Measurements from ENCODE around the gene FCRLB.
"Not testable (repeated sequence)": the region's sequence is repeated elsewhere in the genome, so short reads cannot be mapped to it uniquely, and the experiment has no call there.

FCRLB gene

DNA sequence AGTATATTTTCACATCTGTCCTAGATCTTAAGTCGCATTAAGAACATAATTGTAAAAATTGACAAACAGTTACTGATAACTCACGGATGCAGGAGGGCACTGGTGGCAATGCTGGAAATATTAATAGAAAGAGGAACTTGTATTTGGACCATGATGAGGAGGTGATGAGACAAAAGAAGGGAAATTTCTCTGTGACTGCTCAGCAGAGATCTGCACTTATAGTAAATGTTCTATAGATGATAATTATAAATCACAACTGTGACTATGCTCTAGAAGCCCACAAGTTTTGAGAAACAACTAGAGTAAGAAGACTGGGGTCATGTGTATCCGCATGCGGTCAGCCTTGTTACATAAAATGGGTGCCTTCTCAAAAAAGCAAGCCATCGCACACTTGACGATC, 19.6 kb downstream of the FCRLB start:
- no peak for DNase-seq (ENCODE audit: low read depth)

GRCh38 chr1:161743231-161743630, 21.9 kb downstream of the FCRLB start:
- no peak for DNase-seq (ENCODE audit: low read depth)

GRCh38 chr1:161747801-161748200, 26.5 kb downstream of the FCRLB start:
- no peak for DNase-seq (ENCODE audit: low read depth)

- peak; percentile 78 for DNase-seq (ENCODE audit: low read depth)
These were observed 28.4 kb downstream of the FCRLB start, which contains the start of gene DUSP12 for GRCh38 chr1:161749509-161750407. TSS of gene DUSP12 (plus strand) at chr1:161749786. CDS start at chr1:161749802, 16 bp downstream.

DNA sequence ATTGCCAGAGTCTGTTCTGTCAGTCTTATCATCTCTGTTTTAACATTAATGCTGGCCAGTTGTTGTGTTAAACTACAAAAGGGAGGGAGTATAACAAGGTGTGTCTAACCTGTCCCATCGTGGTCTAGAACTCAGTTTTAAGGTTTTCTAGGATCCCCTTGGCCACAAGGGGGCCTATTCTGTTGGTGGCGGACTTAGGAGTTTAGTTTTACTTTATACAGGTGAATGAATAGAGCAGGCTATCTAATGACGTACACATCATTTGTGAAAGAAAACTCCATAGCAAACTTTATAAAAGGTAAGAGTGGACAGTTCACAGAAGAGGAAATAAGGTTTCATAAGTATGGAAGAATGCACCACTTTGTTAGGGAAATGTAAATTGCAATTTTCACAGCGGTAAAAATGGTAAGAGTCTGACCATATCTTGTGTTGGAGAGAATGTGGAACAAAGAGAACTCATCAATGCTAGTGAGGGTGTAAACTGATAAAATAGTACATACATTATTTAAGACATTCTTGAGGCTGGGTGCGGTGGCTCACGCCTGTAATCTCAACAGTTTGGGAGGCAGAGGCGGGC, 42.3 kb downstream of the FCRLB start:
- no peak for DNase-seq (ENCODE audit: low read depth)

GRCh38 chr1:161766102-161766981, 45.0 kb downstream of the FCRLB start, which contains the start of gene ATF6:
TSS of gene ATF6 (plus strand) at chr1:161766320. CDS start at chr1:161766361, 41 bp downstream.
- DNase-seq (ENCODE audit: low read depth), result peak; percentile 62

DNA sequence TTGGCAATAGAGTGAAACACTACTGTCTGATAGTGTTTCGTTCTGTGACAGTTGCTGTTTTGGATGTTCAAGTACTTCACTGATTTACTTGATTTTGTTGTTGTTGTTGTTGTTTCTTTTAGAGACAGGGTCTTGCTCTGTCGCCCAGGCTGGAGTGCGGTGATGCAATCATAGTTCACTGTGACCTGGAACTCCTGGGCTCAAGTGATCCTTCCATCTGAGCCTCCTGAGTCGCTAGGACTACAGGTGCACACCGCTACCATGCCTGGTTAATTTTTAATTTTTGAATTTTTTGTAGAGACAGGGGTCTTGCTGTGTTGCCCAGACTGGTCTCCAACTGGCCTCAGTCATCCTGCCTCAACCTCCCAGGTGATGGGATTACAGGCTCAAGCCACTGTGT, 47.1 kb downstream of the FCRLB start:
- no peak for DNase-seq (ENCODE audit: low read depth)

GRCh38 chr1:161768986-161769672, 47.8 kb downstream of the FCRLB start:
- DNase-seq (ENCODE audit: low read depth), result no peak

- not testable (repeated sequence) for DNase-seq (ENCODE audit: low read depth)
These were observed 48.3 kb downstream of the FCRLB start for GRCh38 chr1:161769673-161770045.

- DNase-seq (ENCODE audit: low read depth), result no peak
These were observed 48.9 kb downstream of the FCRLB start for GRCh38 chr1:161770250-161770649.

DNA sequence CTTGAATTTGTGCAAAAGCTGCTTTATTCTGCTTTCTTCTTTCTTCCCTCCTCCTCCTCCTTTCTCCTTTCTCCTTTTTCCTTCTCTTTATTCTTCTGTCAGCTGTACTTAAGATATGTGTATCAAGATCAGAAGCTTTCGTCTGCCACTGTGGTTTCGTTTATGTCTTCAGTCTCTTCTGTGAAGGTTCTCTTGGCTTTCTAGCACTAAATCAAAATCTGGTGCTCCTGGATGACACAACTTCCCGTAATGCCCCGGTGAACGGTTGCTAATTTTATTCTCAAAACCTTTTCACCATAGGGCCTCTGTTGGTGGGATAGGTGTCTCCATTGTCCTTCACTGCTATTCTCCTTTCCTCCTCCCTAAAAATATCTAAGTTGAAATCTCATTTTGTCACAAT, 49.8 kb downstream of the FCRLB start:
- DNase-seq (ENCODE audit: low read depth), result no peak

DNA sequence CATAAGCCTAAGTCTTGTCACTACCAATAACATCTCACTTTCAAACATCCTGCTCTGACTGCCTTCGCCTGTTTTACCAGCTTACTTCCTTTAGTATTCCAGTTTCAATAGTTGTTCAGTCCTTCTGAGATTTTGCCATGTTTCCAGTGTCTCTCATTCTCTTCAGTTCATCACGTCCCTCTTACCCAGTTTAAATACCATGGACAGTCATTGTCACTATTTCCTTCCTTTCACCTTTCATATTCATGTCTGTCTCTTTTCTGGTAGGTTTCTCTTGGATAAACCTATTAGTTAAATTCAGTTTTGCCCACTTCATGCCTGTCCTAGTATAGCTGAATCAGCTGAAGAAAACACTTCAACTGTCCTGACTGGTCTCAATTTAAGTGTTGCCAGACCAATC, 50.6 kb downstream of the FCRLB start:
- no peak for DNase-seq (ENCODE audit: low read depth)

DNA sequence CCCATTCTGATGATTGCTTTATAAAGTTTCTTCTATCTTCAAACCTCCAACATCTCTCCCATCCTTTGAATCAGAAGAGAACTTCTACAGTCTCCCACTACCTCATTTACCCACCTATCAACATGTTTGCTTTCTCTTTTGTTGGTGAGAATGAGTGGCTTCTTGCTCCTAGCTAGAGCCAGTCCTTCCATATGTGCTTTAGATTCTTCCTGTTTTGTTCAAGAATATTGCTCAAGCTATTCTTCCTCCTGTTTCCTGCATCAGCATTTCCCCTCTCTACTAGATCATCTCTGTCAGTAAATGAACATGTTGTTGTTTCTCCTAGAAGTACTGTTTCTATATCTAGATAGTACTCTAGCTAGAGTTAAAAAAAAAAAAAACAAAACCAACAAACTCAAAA, 51.1 kb downstream of the FCRLB start:
- DNase-seq (ENCODE audit: low read depth), result no peak

DNA sequence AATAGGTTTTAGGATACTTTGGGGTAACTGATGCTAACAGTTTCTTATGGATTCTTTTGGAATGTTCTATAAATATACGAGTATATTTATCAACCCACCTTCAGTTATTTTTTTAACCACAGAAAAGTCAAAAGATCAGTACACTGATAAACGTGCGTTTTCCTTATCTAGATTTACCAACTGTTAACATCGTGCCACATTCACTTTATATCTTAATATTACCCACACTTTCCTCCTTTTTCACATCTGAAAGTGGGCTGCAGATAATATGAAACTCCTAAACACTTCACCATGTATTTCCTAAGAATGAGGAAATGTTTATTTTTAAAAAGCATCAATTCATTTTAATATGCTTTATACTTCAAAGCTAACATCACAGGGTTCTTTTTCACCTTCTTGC, 52.4 kb downstream of the FCRLB start:
- no peak for DNase-seq (ENCODE audit: low read depth)

DNA sequence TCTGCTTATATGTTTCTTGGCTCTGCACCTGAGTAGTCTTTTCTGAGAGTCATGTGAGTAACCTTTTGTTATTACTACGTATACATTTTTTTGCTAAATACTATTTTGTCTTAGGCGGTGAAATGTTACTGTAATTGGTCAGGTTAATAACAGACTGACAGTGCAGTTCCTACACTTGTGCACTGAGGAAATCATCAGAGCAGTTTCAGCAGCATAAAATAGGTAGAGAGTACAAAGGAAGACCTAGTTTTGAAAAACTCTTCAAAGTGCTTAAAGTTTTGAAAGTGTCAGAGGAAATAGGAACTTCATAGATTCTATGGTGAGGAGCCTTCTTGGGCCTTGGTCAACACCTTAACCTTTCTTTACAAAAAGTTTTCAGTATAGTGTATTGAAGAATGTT, 55.9 kb downstream of the FCRLB start:
- DNase-seq (ENCODE audit: low read depth), result no peak
